Trophoblast cell (in vitro differentiated cells and primary cell): ENCODE measurements around the gene ADM5.

Experiments
- DNase-seq, 2 donors: peaks; one replicate each; pipeline ENCODE4 v3.0.0-alpha.2; 2016
- H2AFZ ChIP-seq: 2 replicates; pipeline ENCODE4 v1.6.1; 2013; ENCODE audit warnings: low read length, moderate library complexity, mild to moderate bottlenecking; ENCODE audit not compliant: insufficient read depth, poor library complexity
- H2AK5ac ChIP-seq: 2 replicates; pipeline ENCODE4 v1.6.1; 2013; ENCODE audit warnings: mild to moderate bottlenecking, low read length
- H2BK120ac ChIP-seq: 2 replicates; pipeline ENCODE4 v1.6.1; 2013; ENCODE audit warnings: low read length, mild to moderate bottlenecking, moderate library complexity; ENCODE audit not compliant: insufficient read depth, poor library complexity
- H2BK12ac ChIP-seq: 2 replicates; pipeline ENCODE4 v1.6.1; 2013; ENCODE audit warnings: mild to moderate bottlenecking, low read length, moderate library complexity
- H2BK5ac ChIP-seq: 2 replicates; pipeline ENCODE4 v1.6.1; 2013; ENCODE audit warnings: low read length, low read depth, moderate library complexity, mild to moderate bottlenecking; ENCODE audit not compliant: poor library complexity
- H3K14ac ChIP-seq: 2 replicates; pipeline ENCODE4 v1.6.1; 2013; ENCODE audit warnings: mild to moderate bottlenecking, low read length
- H3K18ac ChIP-seq: 2 replicates; pipeline ENCODE4 v1.6.1; 2013; ENCODE audit warnings: mild to moderate bottlenecking, low read length
- H3K23ac ChIP-seq: 2 replicates; pipeline ENCODE4 v1.6.1; 2013; ENCODE audit warnings: low read length
- H3K27ac ChIP-seq: 2 replicates; pipeline ENCODE4 v1.5.1; 2013; ENCODE audit warnings: low read depth, mild to moderate bottlenecking, inconsistent platforms, low read length, moderate library complexity
- H3K27me3 ChIP-seq: 2 replicates; pipeline ENCODE4 v1.6.1; 2013; ENCODE audit warnings: inconsistent platforms, mild to moderate bottlenecking, low read length, moderate library complexity; ENCODE audit not compliant: insufficient read depth
- H3K36me3 ChIP-seq, 2 experiments: 1 replicate in 1 of 2; 2 replicates in 1 of 2; pipeline ENCODE4 v1.6.1; 2013; ENCODE audit warnings: low read length in 2 of 2, mild to moderate bottlenecking in 2 of 2, moderate library complexity in 1 of 2; ENCODE audit not compliant: insufficient read depth in 2 of 2, control insufficient read depth in 1 of 2
- H3K4ac ChIP-seq: 2 replicates; pipeline ENCODE4 v1.6.1; 2013; ENCODE audit warnings: low read depth, mild to moderate bottlenecking, low read length, moderate library complexity
- H3K4me1 ChIP-seq, 2 experiments: 1 replicate in 1 of 2; 2 replicates in 1 of 2; pipeline ENCODE4 v1.6.1; 2013; ENCODE audit warnings: low read length in 2 of 2, mild to moderate bottlenecking in 2 of 2, moderate library complexity in 1 of 2; ENCODE audit not compliant: insufficient read depth in 2 of 2, control insufficient read depth in 1 of 2
- H3K4me2 ChIP-seq: 2 replicates; pipeline ENCODE4 v1.6.1; 2013; ENCODE audit warnings: inconsistent platforms, mild to moderate bottlenecking, low read length, moderate library complexity
- H3K4me3 ChIP-seq: 2 replicates; pipeline ENCODE4 v1.5.1; 2013; ENCODE audit warnings: mild to moderate bottlenecking, low read depth, low read length, inconsistent platforms
- H3K79me1 ChIP-seq: one replicate; pipeline ENCODE4 v1.6.1; 2013; ENCODE audit warnings: low read length
- H3K79me2 ChIP-seq: 2 replicates; pipeline ENCODE4 v1.6.1; 2013; ENCODE audit warnings: low read length, mild to moderate bottlenecking; ENCODE audit not compliant: control insufficient read depth, insufficient read depth, poor library complexity
- H3K9ac ChIP-seq: 2 replicates; pipeline ENCODE4 v1.6.1; 2013; ENCODE audit warnings: mild to moderate bottlenecking, low read length
- H3K9me3 ChIP-seq: 2 replicates; pipeline ENCODE4 v1.6.1; 2013; ENCODE audit warnings: low read depth, mild to moderate bottlenecking, control low read depth, inconsistent platforms, low read length; ENCODE audit not compliant: insufficient read depth
- H4K12ac ChIP-seq: 2 replicates; pipeline ENCODE4 v1.6.1; 2013; ENCODE audit warnings: low read depth, mild to moderate bottlenecking, low read length, moderate library complexity
- H4K8ac ChIP-seq: 2 replicates; pipeline ENCODE4 v1.6.1; 2013; ENCODE audit warnings: low read depth, mild to moderate bottlenecking, low read length, moderate library complexity
- H4K91ac ChIP-seq: one replicate; pipeline ENCODE4 v1.6.1; 2013; ENCODE audit warnings: low read depth, mild to moderate bottlenecking, low read length, moderate library complexity
- WGBS: extraction: QIAGEN DNeasy Blood & Tissue Kit; methylation state at CpG from one replicate; pipeline ENCODE4 v1.1.7; 2013; ENCODE audit warnings: missing lambda C conversion rate; ENCODE audit not compliant: insufficient read length, insufficient coverage; ENCODE audit errors: extremely low coverage; 5-methylcytosine and 5-hydroxymethylcytosine counted together

ADM5 gene

GRCh38 chr19:49665351-49666119 is 23.9 kb upstream of the ADM5 start, which contains the start of the genes BCL2L12 and IRF3:
BCL2L12 (plus strand) TSS chr19:49665933; CDS start chr19:49666693, 760 bp downstream.
IRF3 (minus strand) TSS chr19:49665857; CDS start chr19:49664838, 1,019 bp downstream.
- peak; percentile 97 to 100 for DNase-seq
- H3K79me1 ChIP-seq: peaks cover 12% of the 10 kb centered on the region
- peak within 1 kb of the TSS; percentile 96 for H2AK5ac ChIP-seq
- H3K9me3 ChIP-seq: no peaks in the 10 kb centered on the region
- H3K4me2 ChIP-seq: peak within 1 kb of the TSS; percentile 99
- peak within 1 kb of the TSS; percentile 86 for H3K4me3 ChIP-seq
- peaks cover 19% of the 10 kb centered on the region for H3K79me2 ChIP-seq
- H3K23ac ChIP-seq: no peak within 1 kb of the TSS
- H2BK5ac ChIP-seq: peak within 1 kb of the TSS; percentile 71
- H3K4ac ChIP-seq: peak within 1 kb of the TSS; percentile 53
- peak within 1 kb of the TSS; percentile 93 for H4K91ac ChIP-seq
- H3K18ac ChIP-seq: peak within 1 kb of the TSS; percentile 97
- H3K27me3 ChIP-seq: no peaks in the 10 kb centered on the region
- peaks cover 42 to 44% of the 10 kb centered on the region in 2 experiments for H3K36me3 ChIP-seq
- peaks cover 7 to 9% of the 10 kb centered on the region in 2 experiments for H3K4me1 ChIP-seq
- H4K12ac ChIP-seq: peak within 1 kb of the TSS; percentile 95
- WGBS: no CpG with 5 or more reads among the region's 50 CpGs
- H3K27ac ChIP-seq: peak within 1 kb of the TSS; percentile 78
- peak within 1 kb of the TSS; percentile 93 for H4K8ac ChIP-seq
- H3K14ac ChIP-seq: peak within 1 kb of the TSS; percentile 76
- H2BK12ac ChIP-seq: no peak within 1 kb of the TSS
- H2BK120ac ChIP-seq: peak within 1 kb of the TSS; percentile 70
- peak within 1 kb of the TSS; percentile 91 for H2AFZ ChIP-seq
- peak within 1 kb of the TSS; percentile 86 for H3K9ac ChIP-seq

- no CpG with 5 or more reads among the region's 9 CpGs for WGBS
- H3K9ac ChIP-seq: peak overlapping the region; percentile 86
These were observed 23.3 kb upstream of the ADM5 start for GRCh38 chr19:49666120-49666444.

GRCh38 chr19:49667473-49667872 is 21.9 kb upstream of the ADM5 start:
- H3K14ac ChIP-seq: no peak overlapping the region
- no peak for DNase-seq
- no peak overlapping the region for H3K27ac ChIP-seq

More at GRCh38 chr19:49666120-49666444, 23.3 kb upstream of the ADM5 start:
- peak overlapping the region; percentile 53 for H2AFZ ChIP-seq
- peak overlapping the region; percentile 38 for H3K18ac ChIP-seq
- H3K14ac ChIP-seq: peak overlapping the region; percentile 75
- H3K79me2 ChIP-seq: peaks cover 19% of the 10 kb centered on the region
- H3K79me1 ChIP-seq: peaks cover 12% of the 10 kb centered on the region
- no peak overlapping the region for H2BK5ac ChIP-seq
- peaks cover 7 to 9% of the 10 kb centered on the region in 2 experiments for H3K4me1 ChIP-seq
- peak overlapping the region; percentile 38 for H3K4ac ChIP-seq
- peaks cover 37 to 39% of the 10 kb centered on the region in 2 experiments for H3K36me3 ChIP-seq
- peak overlapping the region; percentile 99 for H3K4me2 ChIP-seq
- H3K4me3 ChIP-seq: peak overlapping the region; percentile 80
- H4K91ac ChIP-seq: peak overlapping the region; percentile 50
- peak overlapping the region; percentile 18 for H2AK5ac ChIP-seq
- no peak overlapping the region for H2BK12ac ChIP-seq
- DNase-seq: no peak
- no peaks in the 10 kb centered on the region for H3K9me3 ChIP-seq
- H4K12ac ChIP-seq: peak overlapping the region; percentile 66
- no peak overlapping the region for H3K23ac ChIP-seq
- peak overlapping the region; percentile 24 for H4K8ac ChIP-seq
- H2BK120ac ChIP-seq: peak overlapping the region; percentile 44
- no peaks in the 10 kb centered on the region for H3K27me3 ChIP-seq
- H3K27ac ChIP-seq: no peak overlapping the region

GRCh38 chr19:49669516-49669915 is 19.9 kb upstream of the ADM5 start:
- H3K18ac ChIP-seq: no peak overlapping the region
- H2AK5ac ChIP-seq: no peak overlapping the region
- no peak overlapping the region for H3K4me3 ChIP-seq
- no CpG with 5 or more reads among the region's 3 CpGs for WGBS
- no peaks in the 10 kb centered on the region for H3K9me3 ChIP-seq
- H2BK120ac ChIP-seq: no peak overlapping the region
- no peak overlapping the region for H3K23ac ChIP-seq
- H3K14ac ChIP-seq: no peak overlapping the region
- H2BK12ac ChIP-seq: no peak overlapping the region
- H3K9ac ChIP-seq: no peak overlapping the region
- H3K79me2 ChIP-seq: peaks cover 18% of the 10 kb centered on the region
- peaks cover 5 to 11% of the 10 kb centered on the region in 2 experiments for H3K4me1 ChIP-seq
- no peak overlapping the region for H3K4ac ChIP-seq
- peaks cover 23 to 24% of the 10 kb centered on the region in 2 experiments for H3K36me3 ChIP-seq
- no peak overlapping the region for H4K12ac ChIP-seq
- H3K27ac ChIP-seq: no peak overlapping the region
- peaks cover 13% of the 10 kb centered on the region for H3K79me1 ChIP-seq
- no peak overlapping the region for H2AFZ ChIP-seq
- H3K4me2 ChIP-seq: no peak overlapping the region
- no peak for DNase-seq
- no peak overlapping the region for H4K8ac ChIP-seq
- no peaks in the 10 kb centered on the region for H3K27me3 ChIP-seq
- no peak overlapping the region for H2BK5ac ChIP-seq
- no peak overlapping the region for H4K91ac ChIP-seq

More at GRCh38 chr19:49667473-49667872, 21.9 kb upstream of the ADM5 start:
- H3K23ac ChIP-seq: no peak overlapping the region
- peaks cover 26 to 29% of the 10 kb centered on the region in 2 experiments for H3K36me3 ChIP-seq
- no peak overlapping the region for H2BK12ac ChIP-seq
- H4K12ac ChIP-seq: no peak overlapping the region
- peaks cover 19% of the 10 kb centered on the region for H3K79me2 ChIP-seq
- H4K8ac ChIP-seq: no peak overlapping the region
- no peak overlapping the region for H3K18ac ChIP-seq
- no peak overlapping the region for H3K4me2 ChIP-seq
- peaks cover 14% of the 10 kb centered on the region for H3K79me1 ChIP-seq
- H3K9ac ChIP-seq: no peak overlapping the region
- H3K4ac ChIP-seq: no peak overlapping the region
- H3K9me3 ChIP-seq: no peaks in the 10 kb centered on the region
- no peak overlapping the region for H2BK5ac ChIP-seq
- no peak overlapping the region for H2AFZ ChIP-seq
- H2BK120ac ChIP-seq: no peak overlapping the region
- no peak overlapping the region for H3K4me3 ChIP-seq
- no peak overlapping the region for H4K91ac ChIP-seq
- H3K27me3 ChIP-seq: no peaks in the 10 kb centered on the region
- H2AK5ac ChIP-seq: no peak overlapping the region
- WGBS: no CpG with 5 or more reads among the region's 2 CpGs
- peaks cover 9 to 16% of the 10 kb centered on the region in 2 experiments for H3K4me1 ChIP-seq
